PC-9 (cell line): ENCODE results near the gene PRR29.

Experiments
- CTCF ChIP-seq: fragments of 200-600 bp; sonication (generic); conservative IDR thresholded peaks from 2 replicates; pipeline ENCODE4 v1.6.1; 2017; ENCODE audit warnings: mixed run types, antibody characterized with exemption, mild to moderate bottlenecking, moderate library complexity
- EZH2 ChIP-seq: fragments of 200-600 bp; sonication (generic); IDR thresholded peaks from 2 replicates; pipeline ENCODE4 v1.8.0; 2017; ENCODE audit warnings: antibody characterized with exemption, low read depth

- TF ChIP-seq CTCF (peak; percentile 96), EZH2 (no peak)
Observed at GRCh38 chr17:64025732-64026294, 27.7 kb downstream of the PRR29 start.
